Activated CD8-positive, alpha-beta memory T cell treated with anti-CD3 and anti-CD28 coated beads for 4 hours (primary cell): ENCODE results near the gene NUAK2.
"Not testable (repeated sequence)": the region's sequence is repeated elsewhere in the genome, so short reads cannot be mapped to it uniquely, and the experiment has no call there.

Source experiments
- DNase-seq, 2 donors: peaks; one replicate each; pipeline ENCODE4 v3.0.0-alpha.2; 2020; ENCODE audit warnings: low read depth in 2 of 2

Gene NUAK2

DNA sequence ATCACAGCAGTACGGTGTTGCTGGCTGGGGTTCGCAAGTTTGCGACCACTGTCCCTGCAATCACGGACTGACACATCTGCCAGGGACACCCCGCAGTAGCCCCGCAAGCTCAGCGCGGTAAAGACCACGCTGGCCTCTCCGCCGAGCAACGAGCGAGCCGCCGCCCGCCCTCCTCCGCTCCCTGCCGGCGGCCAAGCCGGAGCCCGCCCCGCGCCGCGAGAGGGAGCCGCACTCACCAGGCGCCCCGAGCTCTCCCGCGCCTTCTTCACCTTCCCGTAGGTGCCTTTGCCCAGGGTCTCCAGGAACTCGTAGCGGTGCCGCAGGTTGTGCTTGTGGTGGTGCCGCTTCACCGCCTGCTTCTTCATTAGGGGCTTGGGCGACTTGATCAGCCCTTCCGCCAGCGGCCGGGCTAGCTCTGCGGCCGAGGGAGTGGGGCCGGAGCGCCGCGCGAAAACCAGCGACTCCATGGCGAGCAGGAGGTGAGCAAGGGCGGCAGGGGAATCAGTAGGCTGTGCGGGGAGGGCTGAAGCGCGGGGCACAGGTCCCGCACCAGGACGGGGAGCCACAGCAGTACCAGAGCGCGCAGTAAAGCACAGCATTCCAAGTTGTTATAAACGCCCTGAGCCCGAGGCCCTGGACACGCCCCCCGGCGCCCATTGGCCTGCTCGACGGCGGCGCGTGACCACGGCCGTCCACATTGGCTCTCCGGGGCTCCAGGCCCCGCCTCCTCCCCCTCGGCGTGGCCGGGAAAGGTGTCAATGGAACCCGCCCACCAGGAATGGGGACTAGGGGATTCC lies at the start of gene NUAK2:
Gene NUAK2 (minus strand): TSS at position 584 of the 797 bp plus-strand sequence. CDS start 117 bp downstream, at position 467.
- DNase-seq: peak; percentile 69 to 71

DNA sequence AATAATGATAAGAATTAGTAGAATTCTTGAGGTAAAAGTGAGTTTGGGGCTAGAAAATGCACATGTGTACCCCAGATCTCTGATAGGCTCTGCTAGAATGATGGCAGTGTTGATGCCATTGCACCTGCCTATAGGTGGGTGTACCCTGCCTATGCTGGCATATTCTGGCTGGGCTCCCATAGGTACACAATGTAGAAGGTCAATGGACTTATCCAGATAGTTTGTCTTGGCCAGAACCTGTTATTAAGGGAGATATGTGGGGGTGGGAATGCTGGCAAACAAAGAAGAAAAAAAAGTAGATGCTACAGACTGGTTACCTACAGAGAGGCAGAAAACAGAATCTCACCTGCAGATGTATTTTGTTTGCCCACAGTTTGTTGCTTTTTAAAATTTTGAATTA lies 49.2 kb upstream of the NUAK2 start:
- no peak for DNase-seq

DNA sequence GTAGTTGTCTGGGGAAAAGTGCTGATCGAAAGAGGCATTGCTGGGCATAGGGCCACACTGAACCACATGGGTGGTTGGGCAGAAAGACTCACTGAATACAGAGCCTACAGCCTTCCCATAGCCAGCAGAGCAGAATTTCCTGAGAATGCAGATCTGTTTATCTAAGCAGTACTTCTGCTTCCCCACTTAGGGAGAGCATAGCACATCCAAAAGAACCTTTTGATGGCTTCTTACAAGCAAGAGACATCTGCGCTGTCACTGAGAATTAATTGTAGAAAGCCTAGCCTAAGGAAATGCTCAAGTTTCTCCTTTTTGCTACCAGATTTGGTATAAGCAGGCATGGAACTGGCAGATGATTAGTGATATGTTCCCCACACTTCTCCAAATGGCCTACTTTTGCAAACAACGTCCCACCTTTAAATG lies 48.2 kb upstream of the NUAK2 start:
- no peak for DNase-seq

DNA sequence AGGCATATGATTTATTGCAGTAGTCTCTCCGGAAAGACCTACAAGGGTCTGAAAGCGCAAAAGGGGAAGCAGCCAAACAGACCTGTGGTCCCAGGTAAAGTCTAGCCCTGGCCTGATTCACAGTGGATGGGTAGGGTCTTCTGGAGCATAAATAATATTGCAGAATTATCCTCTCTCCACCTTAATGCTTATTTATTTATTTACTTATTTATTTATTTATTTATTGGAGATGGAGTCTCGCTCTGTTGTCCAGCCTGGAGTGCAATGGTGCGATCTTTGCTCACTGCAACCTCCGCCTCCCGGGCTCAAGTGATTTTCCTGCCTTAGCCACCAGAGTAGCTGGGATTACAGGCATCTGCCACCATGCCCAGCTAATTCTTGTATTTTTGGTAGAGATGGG lies 46.9 kb upstream of the NUAK2 start:
- DNase-seq: no peak

DNA sequence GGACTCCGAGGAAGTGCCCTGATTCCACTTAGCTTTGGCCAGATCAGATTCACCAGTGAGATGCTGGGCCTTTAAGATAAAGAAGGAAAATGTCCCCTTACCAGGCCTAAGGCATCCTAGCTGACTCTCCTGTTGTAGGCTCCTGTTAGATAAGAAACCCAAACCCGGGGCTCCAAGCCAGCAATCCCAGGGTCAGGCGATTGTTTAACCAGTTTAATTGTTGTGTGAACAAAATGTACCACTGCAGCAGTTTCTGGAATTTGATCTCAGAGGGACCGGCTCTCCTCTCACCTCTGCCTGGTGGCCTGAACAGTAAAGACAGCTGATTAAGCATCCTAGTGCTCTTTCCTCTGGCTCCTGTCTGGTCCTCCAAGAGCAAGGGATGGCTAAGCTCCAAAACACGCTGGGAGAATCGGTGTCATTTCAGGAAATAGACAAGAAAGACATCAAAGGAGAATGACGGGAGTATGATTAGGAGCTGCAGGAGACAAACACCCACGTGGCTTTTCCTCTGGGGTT lies 44.5 kb upstream of the NUAK2 start:
- no peak for DNase-seq

DNA sequence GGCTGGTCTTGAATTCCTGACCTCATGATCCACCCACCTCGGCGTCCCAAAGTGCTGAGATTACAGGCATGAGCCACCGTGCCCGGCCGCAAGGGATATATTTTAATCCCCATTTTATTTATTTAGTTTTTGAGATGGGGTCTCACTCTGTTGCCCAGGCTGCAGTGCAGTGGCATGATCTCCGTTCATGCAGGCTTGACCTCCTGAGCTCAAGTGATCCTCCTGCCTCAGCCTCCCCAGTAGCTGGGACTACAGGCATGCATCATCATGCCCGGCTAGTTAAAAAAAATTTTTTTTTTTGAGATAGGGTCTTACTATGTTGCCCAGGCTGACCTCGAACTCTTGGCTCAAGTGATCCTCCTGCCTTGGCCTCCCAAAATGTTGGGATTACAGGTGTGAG lies 43.5 kb upstream of the NUAK2 start:
- DNase-seq: not testable (repeated sequence)

- no peak for DNase-seq
Observed at GRCh38 chr1:205360891-205361290, 39.3 kb upstream of the NUAK2 start.

DNA sequence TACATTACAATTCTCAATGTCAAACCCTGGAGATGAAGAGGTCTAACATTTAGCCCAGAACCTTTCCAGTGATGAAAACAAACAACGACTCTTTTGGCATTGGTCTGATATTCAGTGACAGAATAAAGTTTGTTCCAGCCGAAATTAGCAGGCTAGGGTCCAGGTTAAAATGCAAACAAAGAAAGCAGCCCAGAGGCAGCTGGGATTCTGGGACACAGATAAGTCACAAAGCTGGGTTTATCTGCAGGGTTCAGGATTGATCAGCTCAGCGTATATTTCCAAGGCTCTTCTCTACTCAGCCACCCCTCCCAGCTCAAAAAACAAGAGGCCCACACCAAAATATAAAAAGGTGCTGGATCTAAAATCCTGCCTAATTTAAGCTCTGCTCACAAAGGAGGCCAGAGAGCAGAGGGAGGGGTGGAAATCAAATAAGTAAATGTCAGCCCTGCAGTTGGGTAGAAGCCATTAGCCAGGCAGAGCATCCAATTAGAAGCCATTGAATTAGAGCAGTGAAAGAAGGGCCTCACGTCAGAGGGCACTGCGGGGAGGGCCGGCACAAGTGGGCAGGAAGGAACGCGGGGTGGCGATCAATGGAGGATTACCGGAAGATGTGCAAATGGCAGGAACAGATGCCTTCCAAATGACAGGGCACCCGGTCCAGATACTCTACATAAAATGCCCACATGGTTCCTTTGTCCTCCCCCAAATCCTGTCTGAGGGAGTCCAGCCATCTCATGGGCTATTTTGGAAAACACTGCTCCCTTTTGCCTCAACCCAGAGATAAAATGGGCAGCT lies 38.4 kb upstream of the NUAK2 start:
- no peak for DNase-seq

DNA sequence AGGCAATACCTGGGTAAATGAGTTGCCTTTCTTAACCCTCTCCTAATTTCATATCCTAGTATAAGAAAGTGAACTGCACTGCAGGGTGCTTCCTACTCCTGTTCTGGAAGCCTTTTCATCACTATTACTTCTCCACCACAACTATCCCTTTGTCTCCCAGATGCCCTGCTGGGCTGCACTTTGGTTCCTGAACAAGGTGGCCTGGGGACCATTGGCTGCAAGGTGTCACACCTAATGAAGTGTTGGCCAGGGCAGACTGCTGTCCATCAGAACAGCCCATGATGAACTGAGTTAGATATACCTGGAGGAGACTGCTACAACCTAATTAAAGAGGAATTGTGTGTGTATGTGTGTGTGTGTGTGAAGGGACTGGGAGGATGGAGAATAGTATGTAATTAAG lies 37.0 kb upstream of the NUAK2 start:
- no peak for DNase-seq

DNA sequence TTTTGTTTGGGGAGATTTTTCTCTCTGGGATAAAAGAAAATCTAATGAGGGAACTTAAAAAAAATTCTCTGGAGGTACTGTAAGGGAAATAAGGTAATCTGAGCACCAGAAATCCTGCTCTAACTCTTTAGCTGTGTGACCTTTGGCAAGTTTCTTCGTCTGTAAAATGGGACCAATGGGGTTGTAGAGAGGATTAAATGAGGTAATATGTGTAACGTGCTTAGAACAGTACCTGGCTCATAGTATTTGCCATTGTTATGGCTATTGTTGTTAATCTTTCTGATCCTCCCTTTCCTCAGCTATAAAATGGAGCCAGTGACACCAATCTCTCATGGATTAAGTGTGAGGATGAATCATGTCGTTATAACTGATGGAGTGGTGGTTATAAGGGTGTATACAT lies 36.0 kb upstream of the NUAK2 start:
- no peak for DNase-seq

- no peak for DNase-seq
Observed at GRCh38 chr1:205356440-205357139, 35.0 kb upstream of the NUAK2 start, which contains the start of gene KLHDC8A. TSS of gene KLHDC8A (minus strand) at chr1:205356922. CDS start at chr1:205343604, 13,318 bp downstream.

- DNase-seq: no peak
Observed at GRCh38 chr1:205355075-205355453, 33.5 kb upstream of the NUAK2 start.

- peak; percentile 39 to 41 for DNase-seq
Observed at GRCh38 chr1:205354259-205355074, 32.9 kb upstream of the NUAK2 start.

GRCh38 chr1:205353612-205354011 lies 32.1 kb upstream of the NUAK2 start:
- DNase-seq: no peak

GRCh38 chr1:205353191-205353590 lies 31.6 kb upstream of the NUAK2 start:
- no peak for DNase-seq

DNA sequence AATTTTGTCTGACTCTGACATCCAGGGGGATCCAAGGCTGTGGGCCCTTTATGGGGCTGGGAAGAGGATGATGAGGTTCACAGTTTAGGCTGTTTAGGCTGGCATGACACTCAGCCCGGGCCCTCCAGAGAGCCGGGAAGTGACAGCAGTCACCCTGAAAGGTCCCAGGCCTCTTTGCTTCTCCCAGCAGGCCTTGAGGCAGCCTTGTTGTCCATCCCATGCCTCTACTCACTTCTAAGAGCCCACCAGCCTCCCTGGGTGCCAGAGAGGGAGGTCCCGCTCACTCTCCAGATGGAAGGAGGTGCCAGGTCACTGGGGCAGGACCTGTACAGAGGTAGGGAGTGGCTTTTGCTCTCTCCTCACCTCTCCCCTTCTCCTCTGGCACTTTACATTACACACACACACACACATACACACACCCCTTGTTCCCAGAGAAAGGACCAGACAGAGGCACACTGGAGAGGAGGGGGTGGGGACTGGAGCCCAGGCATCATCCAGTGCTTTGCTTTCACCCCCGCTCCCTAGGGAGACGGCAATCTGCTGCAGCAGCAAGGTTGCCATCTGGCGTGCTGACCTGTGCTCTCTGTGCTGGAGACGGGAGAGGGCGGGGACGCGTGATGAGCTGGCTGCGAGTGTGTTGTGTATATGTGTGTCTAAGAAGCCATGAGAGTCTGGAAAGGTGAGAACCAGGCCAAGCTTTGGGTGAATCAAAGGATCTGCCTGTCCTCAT lies 30.6 kb upstream of the NUAK2 start:
- DNase-seq: no peak

GRCh38 chr1:205350691-205351141 lies 29.2 kb upstream of the NUAK2 start:
- no peak for DNase-seq

GRCh38 chr1:205350124-205350523 lies 28.6 kb upstream of the NUAK2 start:
- DNase-seq: no peak

DNA sequence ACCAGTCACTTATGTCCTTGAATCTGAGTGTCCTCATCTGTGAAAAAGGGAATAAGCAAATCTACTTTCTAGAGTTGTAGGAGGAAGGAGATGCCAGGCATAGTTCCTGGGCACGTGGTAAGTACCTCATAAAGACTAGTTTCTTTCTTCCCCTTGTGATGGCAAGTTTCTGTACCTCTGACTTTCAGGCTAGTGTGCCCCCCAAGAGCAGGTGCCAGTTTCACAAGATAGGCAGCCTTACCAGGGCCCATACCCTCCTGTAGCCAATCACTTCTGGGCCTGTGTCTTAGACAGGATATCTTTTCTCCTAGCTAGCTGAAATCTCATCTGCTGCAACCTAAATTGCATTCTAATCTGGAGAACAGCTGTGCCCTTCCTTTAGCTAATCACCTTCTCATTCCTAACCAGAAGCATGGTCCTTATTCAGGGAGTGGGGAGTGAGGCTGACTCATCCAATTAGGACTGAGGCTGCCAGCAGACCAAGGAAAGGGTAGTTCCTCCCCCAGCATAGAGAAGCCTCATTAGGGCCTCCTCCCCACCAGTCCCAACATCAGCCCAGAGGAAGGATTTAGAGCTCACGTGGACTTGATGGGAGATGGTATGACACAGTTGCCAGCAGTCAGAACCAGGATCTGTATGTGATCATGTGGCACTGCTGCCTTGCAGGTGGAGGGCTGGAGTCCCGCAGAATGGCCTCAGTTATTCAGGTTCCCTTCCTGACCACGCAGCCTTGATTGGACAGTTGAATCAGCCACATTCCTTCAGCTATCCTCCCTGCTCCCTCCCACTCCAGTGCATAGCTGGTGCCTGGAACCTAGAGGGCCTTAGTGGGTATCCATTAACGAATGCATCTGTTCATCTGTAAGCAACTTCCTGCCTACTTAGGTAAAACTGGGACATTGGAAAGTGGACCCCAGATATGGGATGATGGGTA lies 27.3 kb upstream of the NUAK2 start:
- no peak for DNase-seq
